GM12892 (cell line): Measurements from ENCODE around the gene AMER3.

Experiments used
- POLR2A ChIP-seq: IDR thresholded peaks from 2 replicates; pipeline ENCODE4 v1.6.1; 2011; ENCODE audit warnings: low read depth, low read length, control low read depth
- TAF1 ChIP-seq: IDR thresholded peaks from 2 replicates; pipeline ENCODE4 v1.6.1; 2011; ENCODE audit warnings: low read depth, mild to moderate bottlenecking, control low read depth, low read length, borderline replicate concordance

GRCh38 chr2:130805613-130806012 lies 50.3 kb downstream of the AMER3 start:
- no peak for TF ChIP-seq POLR2A
- no peak for TF ChIP-seq TAF1
